Measurements from ENCODE around the gene TNS1. TPM values are rescaled to one million over a fixed set of nuclear protein-coding genes. Genes with fewer than 3 reads are reported as not detected.

Gene TNS1
- polyA plus RNA-seq, 3 donors = 0.26 to 1.6 (median 1.5) TPM

DNA sequence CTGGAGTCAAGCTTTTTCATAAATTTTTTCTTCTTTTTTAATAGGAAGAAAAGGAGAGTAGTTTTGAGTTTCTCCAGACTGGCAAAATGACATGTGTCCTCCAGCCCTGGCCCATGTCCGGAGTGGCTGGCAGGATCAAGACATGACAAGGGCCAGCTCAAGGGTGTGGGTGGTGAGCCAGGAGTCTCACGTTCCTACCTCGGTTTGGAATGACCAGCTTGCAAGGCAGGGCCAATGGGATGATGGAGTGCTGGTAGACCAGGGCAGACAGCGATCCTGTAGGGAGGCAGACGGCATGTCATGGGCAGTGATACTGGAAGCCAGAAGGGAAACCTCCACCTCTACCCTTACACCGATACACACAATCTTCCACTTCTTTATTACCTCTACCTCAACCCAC, 190.6 kb downstream of the TNS1 start:
- 100% methylated on average over 4 of the region's 6 CpGs for WGBS (ENCODE audit: insufficient coverage)
- peaks cover 53 to 71% of the 10 kb centered on the region in 2 donors for H3K36me3 Mint-ChIP-seq
- peaks cover 8 to 11% of the 10 kb centered on the region in 2 donors for H3K4me1 ChIP-seq (ENCODE audit: control insufficient read depth in 1 of 2, insufficient read depth in 2 of 2, low read length in 2 of 2)
- no peak overlapping the region for H3K9ac ChIP-seq (ENCODE audit: insufficient read depth, low read length, poor library complexity, severe bottlenecking)
- DNase-seq = no peak
- no peak overlapping the region for H3K4me2 ChIP-seq (replicated peaks; ENCODE audit: extremely low read depth, low read length, poor library complexity, severe bottlenecking)
- no peak overlapping the region for H3K27ac Mint-ChIP-seq
- H3K4me3 ChIP-seq (replicated peaks in 1 of 3; ENCODE audit: low read depth in 2 of 3, low read length in 3 of 3) = no peak overlapping the region
- TF ChIP-seq, protein P1, sequence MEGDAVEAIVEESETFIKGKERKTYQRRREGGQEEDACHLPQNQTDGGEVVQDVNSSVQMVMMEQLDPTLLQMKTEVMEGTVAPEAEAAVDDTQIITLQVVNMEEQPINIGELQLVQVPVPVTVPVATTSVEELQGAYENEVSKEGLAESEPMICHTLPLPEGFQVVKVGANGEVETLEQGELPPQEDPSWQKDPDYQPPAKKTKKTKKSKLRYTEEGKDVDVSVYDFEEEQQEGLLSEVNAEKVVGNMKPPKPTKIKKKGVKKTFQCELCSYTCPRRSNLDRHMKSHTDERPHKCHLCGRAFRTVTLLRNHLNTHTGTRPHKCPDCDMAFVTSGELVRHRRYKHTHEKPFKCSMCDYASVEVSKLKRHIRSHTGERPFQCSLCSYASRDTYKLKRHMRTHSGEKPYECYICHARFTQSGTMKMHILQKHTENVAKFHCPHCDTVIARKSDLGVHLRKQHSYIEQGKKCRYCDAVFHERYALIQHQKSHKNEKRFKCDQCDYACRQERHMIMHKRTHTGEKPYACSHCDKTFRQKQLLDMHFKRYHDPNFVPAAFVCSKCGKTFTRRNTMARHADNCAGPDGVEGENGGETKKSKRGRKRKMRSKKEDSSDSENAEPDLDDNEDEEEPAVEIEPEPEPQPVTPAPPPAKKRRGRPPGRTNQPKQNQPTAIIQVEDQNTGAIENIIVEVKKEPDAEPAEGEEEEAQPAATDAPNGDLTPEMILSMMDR (IDR thresholded peaks at IDR 0.05) = no peak
- peaks cover 0 to 2% (median 1%) of the 10 kb centered on the region in 7 donors for H3K9me3 Mint-ChIP-seq
- no peaks in the 10 kb centered on the region for H3K9me3 ChIP-seq (replicated peaks in 1 of 2; ENCODE audit: control insufficient read depth in 1 of 2, insufficient read depth in 1 of 2, low read length in 2 of 2)
- H4K20me1 ChIP-seq (ENCODE audit: insufficient read depth, low read length) = no peaks in the 10 kb centered on the region
- intact Hi-C loops (cut with micrococcal nuclease) = no loop called here
- H3K27ac ChIP-seq (ENCODE audit: low read depth in 1 of 2, low read length in 2 of 2) = no peak overlapping the region
- H3K79me2 ChIP-seq (ENCODE audit: insufficient read depth, low read length) = no peaks in the 10 kb centered on the region
- no peaks in the 10 kb centered on the region for H3K27me3 ChIP-seq (ENCODE audit: control insufficient read depth in 2 of 2, insufficient read depth in 2 of 2, low read length in 2 of 2)
- no peak overlapping the region for H2AFZ ChIP-seq (ENCODE audit: insufficient read depth, low read depth, low read length, poor library complexity, severe bottlenecking)
- peaks cover 0 to 7% (median 0%) of the 10 kb centered on the region in 3 donors for H3K27me3 Mint-ChIP-seq (ENCODE audit: low read depth in 3 of 3)
- peaks cover 13% of the 10 kb centered on the region for H3K4me1 Mint-ChIP-seq
- peaks cover 16 to 63% of the 10 kb centered on the region in 2 donors for H3K36me3 ChIP-seq (replicated peaks in 1 of 2; ENCODE audit: control insufficient read depth in 1 of 2, insufficient read depth in 2 of 2, low read length in 2 of 2)
- H3K4me3 Mint-ChIP-seq = no peak overlapping the region

DNA sequence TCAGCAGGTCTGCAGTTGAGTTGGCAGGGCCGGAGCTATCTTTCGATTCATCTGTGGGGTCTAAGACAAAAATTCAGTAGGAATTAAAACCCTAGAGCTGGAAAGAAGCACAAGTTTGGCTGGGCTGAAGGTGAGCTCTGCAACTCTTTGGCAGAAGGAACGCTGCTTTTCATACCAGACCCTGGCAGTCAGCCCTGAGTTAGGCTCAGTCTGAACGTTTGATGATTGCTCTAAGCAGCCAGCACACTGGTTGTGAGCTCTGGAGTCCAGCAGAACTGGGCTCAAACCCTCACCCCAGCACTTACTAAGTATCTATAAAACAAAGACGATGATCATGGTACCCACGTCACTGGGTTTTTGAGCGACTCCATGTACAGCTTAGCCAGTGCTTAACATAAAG, 192.5 kb downstream of the TNS1 start:
- Histone ChIP-seq H3K27ac (ENCODE audit: low read depth in 1 of 2, low read length in 2 of 2) (no peak overlapping the region), H3K4me2 (replicated peaks; ENCODE audit: extremely low read depth, low read length, poor library complexity, severe bottlenecking) (no peak overlapping the region), H4K20me1 (ENCODE audit: insufficient read depth, low read length) (no peaks in the 10 kb centered on the region), H3K79me2 (ENCODE audit: insufficient read depth, low read length) (no peaks in the 10 kb centered on the region), H3K9me3 (replicated peaks in 1 of 2; ENCODE audit: control insufficient read depth in 1 of 2, insufficient read depth in 1 of 2, low read length in 2 of 2) (no peaks in the 10 kb centered on the region), H3K4me3 (replicated peaks in 1 of 3; ENCODE audit: low read depth in 2 of 3, low read length in 3 of 3) (no peak overlapping the region), H3K4me1 (ENCODE audit: control insufficient read depth in 1 of 2, insufficient read depth in 2 of 2, low read length in 2 of 2) (peaks cover 3 to 4% of the 10 kb centered on the region in 2 donors), H3K36me3 (replicated peaks in 1 of 2; ENCODE audit: control insufficient read depth in 1 of 2, insufficient read depth in 2 of 2, low read length in 2 of 2) (peaks cover 16 to 63% of the 10 kb centered on the region in 2 donors), H3K27me3 (ENCODE audit: control insufficient read depth in 2 of 2, insufficient read depth in 2 of 2, low read length in 2 of 2) (no peaks in the 10 kb centered on the region), H2AFZ (ENCODE audit: insufficient read depth, low read depth, low read length, poor library complexity, severe bottlenecking) (no peak overlapping the region), H3K9ac (ENCODE audit: insufficient read depth, low read length, poor library complexity, severe bottlenecking) (no peak overlapping the region)
- Mint-ChIP-seq H3K27me3 (ENCODE audit: low read depth in 3 of 3) (no peaks in the 10 kb centered on the region), H3K27ac (no peak overlapping the region), H3K4me3 (no peak overlapping the region), H3K4me1 (peaks cover 6% of the 10 kb centered on the region), H3K9me3 (peaks cover 0 to 3% (median 2%) of the 10 kb centered on the region in 7 donors), H3K36me3 (peaks cover 47 to 61% of the 10 kb centered on the region in 2 donors)
- TF ChIP-seq, protein P1 (IDR thresholded peaks at IDR 0.05) = no peak
- DNase-seq = no peak
- WGBS (ENCODE audit: insufficient coverage) = 67% methylated on average over 3 of the region's 7 CpGs
- intact Hi-C loops (cut with micrococcal nuclease) = no loop called here

Data from CD14-positive monocyte (primary cell).